Measurements from ENCODE around the gene PDGFRA.

PDGFRA gene

DNA sequence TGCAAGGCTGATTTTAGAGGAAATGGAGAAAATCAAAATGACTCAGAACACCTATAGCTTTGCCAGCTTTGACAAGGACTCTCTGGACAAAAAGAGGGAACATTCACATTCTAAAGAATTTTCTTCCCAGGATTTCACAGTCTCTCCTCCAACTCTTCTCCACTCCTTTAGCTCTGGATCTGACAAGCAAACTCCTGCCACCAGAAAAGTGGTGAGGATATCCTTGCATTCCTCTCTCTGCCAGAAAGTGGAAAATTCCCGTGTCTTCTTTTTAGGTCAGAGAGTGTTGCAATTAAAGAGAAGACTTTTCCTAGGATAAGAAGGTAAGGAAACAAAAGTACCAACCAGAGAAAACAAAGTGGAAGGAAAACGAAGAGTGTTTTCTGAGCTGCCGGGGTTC lies 16.1 kb upstream of the PDGFRA start:
- Histone ChIP-seq H3K9me3 (ENCODE audit: control insufficient read depth, low read length) (no peaks in the 10 kb centered on the region), H3K4me1 (ENCODE audit: control insufficient read depth, insufficient read depth, low read length) (peaks cover 14% of the 10 kb centered on the region), H3K36me3 (ENCODE audit: control insufficient read depth, insufficient read depth, low read length, severe bottlenecking) (no peaks in the 10 kb centered on the region), H3K4me3 (ENCODE audit: low read length) (peak overlapping the region; percentile 11), H3K9ac (ENCODE audit: low read length) (no peak overlapping the region), H3K27me3 (replicated peaks; ENCODE audit: control insufficient read depth, insufficient read depth, low read length) (no peaks in the 10 kb centered on the region)
- no peak for DNase-seq (ENCODE audit: low read depth)

- no peak for DNase-seq (ENCODE audit: low read depth)
- no peak overlapping the region for H3K4me3 ChIP-seq (ENCODE audit: low read length)
- no peaks in the 10 kb centered on the region for H3K36me3 ChIP-seq (ENCODE audit: control insufficient read depth, insufficient read depth, low read length, severe bottlenecking)
- H3K9me3 ChIP-seq (ENCODE audit: control insufficient read depth, low read length), result no peaks in the 10 kb centered on the region
- no peak overlapping the region for H3K9ac ChIP-seq (ENCODE audit: low read length)
- peaks cover 17% of the 10 kb centered on the region for H3K4me1 ChIP-seq (ENCODE audit: control insufficient read depth, insufficient read depth, low read length)
- no peaks in the 10 kb centered on the region for H3K27me3 ChIP-seq (replicated peaks; ENCODE audit: control insufficient read depth, insufficient read depth, low read length)
Observed at GRCh38 chr4:54213761-54214160, 15.3 kb upstream of the PDGFRA start.

DNA sequence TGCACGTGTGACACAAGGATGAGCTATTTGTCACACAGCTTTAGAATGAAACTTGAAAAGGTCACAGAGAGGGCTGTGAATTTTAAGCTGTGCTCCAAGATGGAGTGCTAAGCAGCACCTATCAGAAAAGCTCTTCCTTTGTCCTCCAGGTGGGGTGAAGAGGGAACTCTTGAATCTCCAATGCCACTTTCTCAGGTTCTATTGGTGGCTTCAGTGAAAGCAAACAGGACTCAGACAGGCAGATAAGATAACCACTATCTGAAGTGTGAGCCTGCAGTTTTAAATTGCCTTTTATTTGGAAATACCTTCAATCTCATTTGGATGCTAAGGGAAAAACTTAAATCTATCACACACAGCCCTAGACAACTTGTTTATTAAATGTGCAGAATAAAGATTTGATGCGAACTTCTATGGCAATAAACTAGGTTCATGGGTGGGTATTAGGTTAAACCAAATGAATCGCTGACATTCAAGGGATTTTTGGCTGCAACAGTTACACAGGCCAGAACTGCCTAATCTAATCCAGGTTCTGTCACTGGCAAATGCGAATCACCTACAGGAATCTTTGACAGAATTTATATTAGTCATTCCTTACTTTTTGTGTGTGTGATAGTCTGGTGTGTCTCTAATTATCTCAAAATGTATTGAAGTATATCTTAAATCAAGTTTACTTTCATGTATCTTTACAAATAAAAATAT lies 13.6 kb upstream of the PDGFRA start:
- H3K27me3 ChIP-seq (replicated peaks; ENCODE audit: control insufficient read depth, insufficient read depth, low read length), result no peaks in the 10 kb centered on the region
- no peak overlapping the region for H3K9ac ChIP-seq (ENCODE audit: low read length)
- no peaks in the 10 kb centered on the region for H3K36me3 ChIP-seq (ENCODE audit: control insufficient read depth, insufficient read depth, low read length, severe bottlenecking)
- no peaks in the 10 kb centered on the region for H3K9me3 ChIP-seq (ENCODE audit: control insufficient read depth, low read length)
- no peak overlapping the region for H3K4me3 ChIP-seq (ENCODE audit: low read length)
- peaks cover 17% of the 10 kb centered on the region for H3K4me1 ChIP-seq (ENCODE audit: control insufficient read depth, insufficient read depth, low read length)
- DNase-seq (ENCODE audit: low read depth), result no peak

DNA sequence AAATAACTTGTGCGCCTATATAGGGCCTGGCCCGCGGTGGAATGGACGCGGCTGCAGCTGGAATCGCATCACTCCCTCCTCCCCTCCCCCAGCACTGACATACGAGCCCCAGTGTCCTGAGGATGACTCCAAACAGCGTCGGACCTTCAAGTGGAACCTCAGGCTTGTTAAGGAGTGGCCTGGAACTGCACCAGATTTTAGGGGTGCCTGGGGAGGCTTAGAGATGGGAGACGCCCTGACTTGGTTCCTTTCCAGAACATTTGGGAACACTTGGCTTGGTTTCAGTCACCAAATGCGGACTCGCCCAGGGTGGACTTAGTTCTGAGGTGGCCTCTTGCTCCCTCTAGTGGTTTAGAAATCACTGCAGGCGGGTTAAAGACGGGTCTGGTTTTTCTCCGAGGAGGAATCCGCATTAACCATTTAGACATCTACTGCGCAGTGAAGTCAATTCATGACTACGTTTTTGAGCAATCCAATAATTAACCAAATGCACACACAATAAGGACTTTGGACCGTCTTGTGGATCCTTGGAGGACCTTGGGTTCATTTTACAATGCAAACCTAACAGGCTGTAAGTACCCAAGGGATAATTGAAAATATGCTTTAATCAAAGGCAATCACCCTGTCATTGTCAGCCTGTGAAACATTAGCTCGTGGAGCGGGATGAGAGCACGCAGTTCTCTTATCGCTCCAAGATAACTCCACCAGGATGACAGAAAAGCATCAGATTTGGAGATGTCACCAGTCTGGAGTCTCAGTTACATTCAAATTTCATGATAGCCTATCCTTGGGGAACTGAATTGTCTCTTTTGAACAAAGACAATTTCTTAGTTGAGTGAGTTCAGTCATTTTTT lies 11.2 kb upstream of the PDGFRA start:
- peak; percentile 96 for DNase-seq (ENCODE audit: low read depth)
- H3K4me3 ChIP-seq (ENCODE audit: low read length), result peak overlapping the region; percentile 81

GRCh38 chr4:54218736-54219135 lies 10.4 kb upstream of the PDGFRA start:
- Histone ChIP-seq H3K36me3 (ENCODE audit: control insufficient read depth, insufficient read depth, low read length, severe bottlenecking) (no peaks in the 10 kb centered on the region), H3K9me3 (ENCODE audit: control insufficient read depth, low read length) (no peaks in the 10 kb centered on the region), H3K9ac (ENCODE audit: low read length) (no peak overlapping the region), H3K4me1 (ENCODE audit: control insufficient read depth, insufficient read depth, low read length) (peaks cover 8% of the 10 kb centered on the region), H3K4me3 (ENCODE audit: low read length) (no peak overlapping the region), H3K27me3 (replicated peaks; ENCODE audit: control insufficient read depth, insufficient read depth, low read length) (no peaks in the 10 kb centered on the region)
- DNase-seq (ENCODE audit: low read depth), result no peak

More for the DNA sequence above, 11.2 kb upstream of the PDGFRA start:
- H3K9ac ChIP-seq (ENCODE audit: low read length), result peak overlapping the region; percentile 75
- no peaks in the 10 kb centered on the region for H3K9me3 ChIP-seq (ENCODE audit: control insufficient read depth, low read length)
- H3K27me3 ChIP-seq (replicated peaks; ENCODE audit: control insufficient read depth, insufficient read depth, low read length), result no peaks in the 10 kb centered on the region
- H3K4me1 ChIP-seq (ENCODE audit: control insufficient read depth, insufficient read depth, low read length), result peaks cover 17% of the 10 kb centered on the region
- no peaks in the 10 kb centered on the region for H3K36me3 ChIP-seq (ENCODE audit: control insufficient read depth, insufficient read depth, low read length, severe bottlenecking)

DNA sequence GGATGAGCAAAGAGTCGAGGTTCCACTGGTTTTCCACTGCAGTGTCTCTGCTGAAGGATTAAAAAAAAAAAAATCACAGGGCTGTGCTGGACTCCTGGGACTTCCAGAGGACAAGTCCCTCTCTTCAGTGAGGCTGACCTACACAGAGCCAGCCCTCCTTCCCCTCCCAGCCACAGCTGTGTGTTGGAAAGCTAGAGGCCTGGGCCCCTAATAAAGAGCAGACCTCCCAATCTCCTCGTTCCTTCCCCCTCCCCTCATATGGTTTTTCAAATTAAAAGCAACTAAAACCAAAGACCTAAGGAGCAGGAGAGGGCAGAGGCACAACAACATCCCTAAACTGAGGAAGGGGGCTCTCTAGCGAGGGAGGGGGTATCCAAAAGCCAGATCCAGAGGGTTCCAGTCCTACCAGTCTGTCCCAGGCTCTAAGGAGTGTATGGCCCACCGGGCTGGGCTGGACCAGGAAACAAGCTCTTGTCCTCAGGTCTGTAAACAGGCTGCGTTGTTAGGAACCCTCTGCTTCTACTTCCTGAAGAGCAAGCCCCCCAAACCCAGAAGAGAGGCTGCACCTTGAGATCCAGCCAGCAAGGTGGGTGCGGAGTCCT lies 4.0 kb upstream of the PDGFRA start:
- H3K4me3 ChIP-seq (ENCODE audit: low read length), result peak overlapping the region; percentile 87
- DNase-seq (ENCODE audit: low read depth), result no peak
- no peaks in the 10 kb centered on the region for H3K36me3 ChIP-seq (ENCODE audit: control insufficient read depth, insufficient read depth, low read length, severe bottlenecking)
- no peaks in the 10 kb centered on the region for H3K9me3 ChIP-seq (ENCODE audit: control insufficient read depth, low read length)
- peaks cover 29% of the 10 kb centered on the region for H3K4me1 ChIP-seq (ENCODE audit: control insufficient read depth, insufficient read depth, low read length)
- H3K9ac ChIP-seq (ENCODE audit: low read length), result peak overlapping the region; percentile 99
- H3K27me3 ChIP-seq (replicated peaks; ENCODE audit: control insufficient read depth, insufficient read depth, low read length), result no peaks in the 10 kb centered on the region

GRCh38 chr4:54225598-54226403 lies 3.3 kb upstream of the PDGFRA start:
- Histone ChIP-seq H3K36me3 (ENCODE audit: control insufficient read depth, insufficient read depth, low read length, severe bottlenecking) (no peaks in the 10 kb centered on the region), H3K27me3 (replicated peaks; ENCODE audit: control insufficient read depth, insufficient read depth, low read length) (no peaks in the 10 kb centered on the region), H3K9me3 (ENCODE audit: control insufficient read depth, low read length) (no peaks in the 10 kb centered on the region), H3K9ac (ENCODE audit: low read length) (peak overlapping the region; percentile 99), H3K4me3 (ENCODE audit: low read length) (peak overlapping the region; percentile 87), H3K4me1 (ENCODE audit: control insufficient read depth, insufficient read depth, low read length) (peaks cover 29% of the 10 kb centered on the region)
- DNase-seq (ENCODE audit: low read depth), result peak; percentile 57

GRCh38 chr4:54226404-54227255 lies 2.5 kb upstream of the PDGFRA start:
- DNase-seq (ENCODE audit: low read depth), result peak; percentile 91
- Histone ChIP-seq H3K4me1 (ENCODE audit: control insufficient read depth, insufficient read depth, low read length) (peaks cover 32% of the 10 kb centered on the region), H3K4me3 (ENCODE audit: low read length) (peak overlapping the region; percentile 87), H3K27me3 (replicated peaks; ENCODE audit: control insufficient read depth, insufficient read depth, low read length) (no peaks in the 10 kb centered on the region), H3K9ac (ENCODE audit: low read length) (peak overlapping the region; percentile 99), H3K36me3 (ENCODE audit: control insufficient read depth, insufficient read depth, low read length, severe bottlenecking) (peaks cover 4% of the 10 kb centered on the region), H3K9me3 (ENCODE audit: control insufficient read depth, low read length) (no peaks in the 10 kb centered on the region)

- peak overlapping the region; percentile 99 for H3K9ac ChIP-seq (ENCODE audit: low read length)
- peaks cover 32% of the 10 kb centered on the region for H3K4me1 ChIP-seq (ENCODE audit: control insufficient read depth, insufficient read depth, low read length)
- H3K4me3 ChIP-seq (ENCODE audit: low read length), result peak overlapping the region; percentile 87
- H3K9me3 ChIP-seq (ENCODE audit: control insufficient read depth, low read length), result no peaks in the 10 kb centered on the region
- H3K36me3 ChIP-seq (ENCODE audit: control insufficient read depth, insufficient read depth, low read length, severe bottlenecking), result peaks cover 10% of the 10 kb centered on the region
- DNase-seq (ENCODE audit: low read depth), result peak; percentile 80
- H3K27me3 ChIP-seq (replicated peaks; ENCODE audit: control insufficient read depth, insufficient read depth, low read length), result no peaks in the 10 kb centered on the region
Observed at GRCh38 chr4:54227256-54228055, 1.6 kb upstream of the PDGFRA start.
